HCT116 (cell line): ENCODE data around the gene MBOAT7.

Experiments
- CBX3 ChIP-seq: IDR thresholded peaks from 2 replicates; pipeline ENCODE4 v1.6.1; 2012; ENCODE audit warnings: low read depth
- CEBPB ChIP-seq: IDR thresholded peaks from 2 replicates; pipeline ENCODE4 v1.6.1; 2012; ENCODE audit warnings: low read depth
- ELF1 ChIP-seq: IDR thresholded peaks from 2 replicates; pipeline ENCODE4 v1.6.1; 2012; ENCODE audit warnings: low read depth, borderline replicate concordance
- EZH2 ChIP-seq: fragments of 200-600 bp; sonication (generic); IDR thresholded peaks from 2 replicates; pipeline ENCODE4 v1.6.1; 2017; ENCODE audit warnings: antibody characterized with exemption, mixed run types
- POLR2A ChIP-seq: IDR thresholded peaks from 2 replicates; pipeline ENCODE4 v1.7.0; 2011; ENCODE audit warnings: borderline replicate concordance; ENCODE audit not compliant: insufficient read depth, insufficient read length; ENCODE audit errors: extremely low read depth
- POLR2AphosphoS5 ChIP-seq: IDR thresholded peaks from 2 replicates; pipeline ENCODE4 v1.6.1; 2011; ENCODE audit warnings: mild to moderate bottlenecking, low read depth, low read length, moderate library complexity
- RAD21 ChIP-seq: IDR thresholded peaks from 2 replicates; pipeline ENCODE4 v1.6.1; 2012; ENCODE audit warnings: low read depth, mild to moderate bottlenecking
- SIN3A ChIP-seq: IDR thresholded peaks from 2 replicates; pipeline ENCODE4 v1.6.1; 2012; ENCODE audit warnings: low read depth
- ZNF274 ChIP-seq: fragments of 200-500 bp; sonication (Bioruptor generic); IDR thresholded peaks from 2 replicates; pipeline ENCODE4 v1.6.1; 2014; ENCODE audit warnings: mild to moderate bottlenecking, low read depth, low read length, inconsistent platforms
- TF ChIP-seq, protein P1 (sequence below), 3 experiments: fragments of 200-600 bp in 1 of 3; sonication (generic) in 1 of 3; IDR thresholded peaks in 2 of 3; conservative IDR thresholded peaks in 1 of 3; 2 replicates each; pipeline ENCODE4 v1.5.1; 2012 to 2017; ENCODE audit warnings: low read depth in 2 of 3, low read length in 2 of 3, antibody characterized with exemption in 1 of 3, borderline replicate concordance in 1 of 3, control low read depth in 1 of 3, mild to moderate bottlenecking in 1 of 3, mixed read lengths in 1 of 3, mixed run types in 1 of 3, moderate library complexity in 1 of 3; ENCODE audit not compliant: insufficient read depth in 1 of 3

- TF ChIP-seq, protein P1, sequence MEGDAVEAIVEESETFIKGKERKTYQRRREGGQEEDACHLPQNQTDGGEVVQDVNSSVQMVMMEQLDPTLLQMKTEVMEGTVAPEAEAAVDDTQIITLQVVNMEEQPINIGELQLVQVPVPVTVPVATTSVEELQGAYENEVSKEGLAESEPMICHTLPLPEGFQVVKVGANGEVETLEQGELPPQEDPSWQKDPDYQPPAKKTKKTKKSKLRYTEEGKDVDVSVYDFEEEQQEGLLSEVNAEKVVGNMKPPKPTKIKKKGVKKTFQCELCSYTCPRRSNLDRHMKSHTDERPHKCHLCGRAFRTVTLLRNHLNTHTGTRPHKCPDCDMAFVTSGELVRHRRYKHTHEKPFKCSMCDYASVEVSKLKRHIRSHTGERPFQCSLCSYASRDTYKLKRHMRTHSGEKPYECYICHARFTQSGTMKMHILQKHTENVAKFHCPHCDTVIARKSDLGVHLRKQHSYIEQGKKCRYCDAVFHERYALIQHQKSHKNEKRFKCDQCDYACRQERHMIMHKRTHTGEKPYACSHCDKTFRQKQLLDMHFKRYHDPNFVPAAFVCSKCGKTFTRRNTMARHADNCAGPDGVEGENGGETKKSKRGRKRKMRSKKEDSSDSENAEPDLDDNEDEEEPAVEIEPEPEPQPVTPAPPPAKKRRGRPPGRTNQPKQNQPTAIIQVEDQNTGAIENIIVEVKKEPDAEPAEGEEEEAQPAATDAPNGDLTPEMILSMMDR (IDR thresholded peaks at IDR 0.05 in 2 of 3, conservative IDR thresholded peaks at IDR 0.05 in 1 of 3; ENCODE audit: borderline replicate concordance in 1 of 3, insufficient read depth in 1 of 3, low read depth in 2 of 3, low read length in 2 of 3), result no peak
- TF ChIP-seq EZH2 (no peak), POLR2A (peak; percentile 8), SIN3A (no peak), POLR2AphosphoS5 (no peak; the same call in 1 of the 2 replicates), ELF1 (no peak), ZNF274 (no peak), CEBPB (no peak), RAD21 (no peak), CBX3 (no peak)
Measured at GRCh38 chr19:54208784-54209057, 19.3 kb upstream of the MBOAT7 start.
